A673 (cell line): Measurements from ENCODE around the gene YPEL3. TPM values are rescaled to one million over a fixed set of nuclear protein-coding genes. Genes with fewer than 3 reads are reported as not detected.

Experiments used
- BruUV-seq: library from RNA; stranded (reverse); fragments of 400-500 nt; replicated peaks from 2 replicates; lab custom pipeline; 2021; lab: Mats Ljungman, UMichigan
- CTCF ChIA-PET: fragments of 300-600 bp; sonication (Branson Sonifier 250); formaldehyde crosslinking; loops from one replicate; lab custom pipeline; 2022; ENCODE audit warnings: antibody characterized with exemption; lab: Charles Lee
- POLR2A ChIA-PET: fragments of 300-600 bp; sonication (Branson Sonifier 250); formaldehyde crosslinking; loops from one replicate; lab custom pipeline; 2022; ENCODE audit warnings: antibody characterized with exemption; ENCODE audit not compliant: low non-redundant PET; lab: Charles Lee
- DNase-seq: peaks from one replicate; pipeline ENCODE4 v3.0.0-alpha.2; 2015; ENCODE audit warnings: low spot score
- H3K27ac ChIP-seq: fragments of 200-600 bp; sonication (generic); 2 replicates; pipeline ENCODE4 v1.5.1; 2016; ENCODE audit warnings: mixed run types, low read depth, mild to moderate bottlenecking, mixed read lengths, antibody characterized with exemption, low read length; ENCODE audit not compliant: poor library complexity, severe bottlenecking
- H3K27me3 ChIP-seq: fragments of 200-600 bp; sonication (generic); replicated peaks from 2 replicates; pipeline ENCODE4 v1.6.1; 2017; ENCODE audit warnings: mixed run types, low read depth, mild to moderate bottlenecking, mixed read lengths, antibody characterized with exemption, low read length; ENCODE audit not compliant: insufficient read depth, poor library complexity
- H3K36me3 ChIP-seq: fragments of 200-600 bp; sonication (generic); 2 replicates; pipeline ENCODE4 v1.6.1; 2016; ENCODE audit warnings: mixed run types, mild to moderate bottlenecking, mixed read lengths, antibody characterized with exemption, low read length; ENCODE audit not compliant: insufficient read depth, poor library complexity, severe bottlenecking
- H3K4me1 ChIP-seq: fragments of 200-600 bp; sonication (generic); 2 replicates; pipeline ENCODE4 v1.6.1; 2017; ENCODE audit warnings: mixed run types, mild to moderate bottlenecking, mixed read lengths, antibody characterized with exemption, low read length; ENCODE audit not compliant: insufficient read depth, poor library complexity, severe bottlenecking
- H3K4me3 ChIP-seq: fragments of 200-600 bp; sonication (generic); 2 replicates; pipeline ENCODE4 v1.5.1; 2016; ENCODE audit warnings: low read depth, mixed run types, mild to moderate bottlenecking, mixed read lengths, low read length; ENCODE audit not compliant: poor library complexity, severe bottlenecking
- H3K9me3 ChIP-seq: fragments of 200-600 bp; sonication (generic); 2 replicates; pipeline ENCODE4 v1.6.1; 2016; ENCODE audit warnings: mixed run types, low read depth, mild to moderate bottlenecking, mixed read lengths, antibody characterized with exemption, low read length; ENCODE audit not compliant: poor library complexity, severe bottlenecking
- EZH2 ChIP-seq: fragments of 200-600 bp; sonication (generic); IDR thresholded peaks from 2 replicates; pipeline ENCODE4 v1.6.1; 2017; ENCODE audit warnings: borderline replicate concordance, low read depth, mild to moderate bottlenecking, mixed read lengths, antibody characterized with exemption, low read length; ENCODE audit not compliant: poor library complexity, severe bottlenecking
- intact Hi-C: fragments of 100-400 bp; cut with micrococcal nuclease; formaldehyde crosslinking; loops from one replicate; pipeline ENCODE4 v1.10.0; 2022; ENCODE audit not compliant: unreplicated experiment
- total RNA-seq: library from RNA; stranded (reverse); gene quantifications from 2 replicates; pipeline ENCODE4 v1.2.3, GENCODE V29; 2021
- TF ChIP-seq, protein P1 (sequence below): fragments of 300-800, 200-600 bp; sonication (generic); conservative IDR thresholded peaks from 2 replicates; pipeline ENCODE4 v1.5.1; 2017; ENCODE audit warnings: low read depth, mild to moderate bottlenecking, antibody characterized with exemption, low read length, moderate library complexity, mixed read lengths

YPEL3 gene
- total RNA-seq, 1 experiment from 2014 or later, result 4.7 TPM

- no peak for TF ChIP-seq EZH2
- TF ChIP-seq, protein P1, sequence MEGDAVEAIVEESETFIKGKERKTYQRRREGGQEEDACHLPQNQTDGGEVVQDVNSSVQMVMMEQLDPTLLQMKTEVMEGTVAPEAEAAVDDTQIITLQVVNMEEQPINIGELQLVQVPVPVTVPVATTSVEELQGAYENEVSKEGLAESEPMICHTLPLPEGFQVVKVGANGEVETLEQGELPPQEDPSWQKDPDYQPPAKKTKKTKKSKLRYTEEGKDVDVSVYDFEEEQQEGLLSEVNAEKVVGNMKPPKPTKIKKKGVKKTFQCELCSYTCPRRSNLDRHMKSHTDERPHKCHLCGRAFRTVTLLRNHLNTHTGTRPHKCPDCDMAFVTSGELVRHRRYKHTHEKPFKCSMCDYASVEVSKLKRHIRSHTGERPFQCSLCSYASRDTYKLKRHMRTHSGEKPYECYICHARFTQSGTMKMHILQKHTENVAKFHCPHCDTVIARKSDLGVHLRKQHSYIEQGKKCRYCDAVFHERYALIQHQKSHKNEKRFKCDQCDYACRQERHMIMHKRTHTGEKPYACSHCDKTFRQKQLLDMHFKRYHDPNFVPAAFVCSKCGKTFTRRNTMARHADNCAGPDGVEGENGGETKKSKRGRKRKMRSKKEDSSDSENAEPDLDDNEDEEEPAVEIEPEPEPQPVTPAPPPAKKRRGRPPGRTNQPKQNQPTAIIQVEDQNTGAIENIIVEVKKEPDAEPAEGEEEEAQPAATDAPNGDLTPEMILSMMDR, result no peak
- no peaks in the 10 kb centered on the region for H3K27me3 ChIP-seq
- no peak overlapping the region for H3K4me3 ChIP-seq
- H3K4me1 ChIP-seq, result peaks cover under 1% of the 10 kb centered on the region
- POLR2A ChIA-PET, result no interaction called here
- CTCF ChIA-PET, result interaction anchor here (1.1 kb wide), 1 partner anchor 49 kb away, joined by 9 read pairs; no protein-coding TSS in a partner anchor
- intact Hi-C loops, result no loop called here
- H3K36me3 ChIP-seq, result no peaks in the 10 kb centered on the region
- H3K27ac ChIP-seq, result no peak overlapping the region
- DNase-seq, result peak; percentile 32
- no peaks in the 10 kb centered on the region for H3K9me3 ChIP-seq
- no TSS peak for BruUV-seq
These were observed 41.1 kb upstream of the YPEL3 start for GRCh38 chr16:30136971-30137605.

GRCh38 chr16:30132591-30132990, 36.6 kb upstream of the YPEL3 start:
- H3K9me3 ChIP-seq, result no peaks in the 10 kb centered on the region
- ChIA-PET POLR2A (no interaction called here), CTCF (no interaction called here)
- no peak for DNase-seq
- no peak for TF ChIP-seq EZH2
- TF ChIP-seq, protein P1, result no peak
- no peaks in the 10 kb centered on the region for H3K36me3 ChIP-seq
- no peak overlapping the region for H3K27ac ChIP-seq
- no TSS peak for BruUV-seq
- H3K4me1 ChIP-seq, result peaks cover 5% of the 10 kb centered on the region
- intact Hi-C loops, result no loop called here
- no peak overlapping the region for H3K4me3 ChIP-seq
- no peaks in the 10 kb centered on the region for H3K27me3 ChIP-seq

DNA sequence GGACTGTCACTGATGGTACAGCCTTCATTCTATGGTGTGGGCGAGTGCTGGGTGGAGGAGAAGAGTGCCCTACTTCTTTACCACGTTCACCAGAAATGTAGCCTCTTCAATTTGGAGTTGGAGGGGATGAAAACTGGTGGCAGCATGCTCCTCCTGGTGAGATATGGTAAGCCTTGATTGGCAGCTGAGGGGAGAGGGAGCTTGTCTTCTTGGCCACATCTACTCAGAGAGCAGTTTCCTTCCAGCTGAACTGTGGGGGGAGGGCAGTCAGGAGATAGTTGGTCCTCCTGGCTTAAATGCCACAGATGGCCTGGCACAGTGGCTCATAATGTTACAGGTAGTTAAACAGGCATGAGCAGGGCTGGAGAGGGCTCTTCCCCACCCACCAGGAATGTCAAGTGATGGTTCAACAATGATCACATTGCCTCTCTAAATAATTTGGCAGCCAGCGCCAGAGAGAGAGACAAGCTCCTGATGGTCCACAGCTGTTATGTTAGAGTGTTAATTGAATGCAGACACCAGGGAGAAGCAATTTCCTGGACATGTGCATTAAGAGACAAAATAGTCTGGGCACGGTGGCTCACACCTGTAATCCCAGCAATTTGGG, 36.0 kb upstream of the YPEL3 start:
- intact Hi-C loops, result no loop called here
- TF ChIP-seq EZH2, result no peak
- TF ChIP-seq, protein P1, result no peak
- peak; percentile 57 for DNase-seq
- Histone ChIP-seq H3K4me3 (no peak overlapping the region), H3K9me3 (no peaks in the 10 kb centered on the region), H3K36me3 (no peaks in the 10 kb centered on the region), H3K27ac (no peak overlapping the region), H3K4me1 (peaks cover 5% of the 10 kb centered on the region), H3K27me3 (no peaks in the 10 kb centered on the region)
- no TSS peak for BruUV-seq
- ChIA-PET CTCF (no interaction called here), POLR2A (no interaction called here)
